GM18517 (cell line): ENCODE results near the gene RAD51B.

Experiments used
- ATAC-seq: cut with Tn5 transposase; IDR thresholded peaks from one replicate; pipeline ENCODE4 v1.9.1; 2021; ENCODE audit warnings: mild to moderate bottlenecking, moderate library complexity; ENCODE audit not compliant: unreplicated experiment

RAD51B gene

DNA sequence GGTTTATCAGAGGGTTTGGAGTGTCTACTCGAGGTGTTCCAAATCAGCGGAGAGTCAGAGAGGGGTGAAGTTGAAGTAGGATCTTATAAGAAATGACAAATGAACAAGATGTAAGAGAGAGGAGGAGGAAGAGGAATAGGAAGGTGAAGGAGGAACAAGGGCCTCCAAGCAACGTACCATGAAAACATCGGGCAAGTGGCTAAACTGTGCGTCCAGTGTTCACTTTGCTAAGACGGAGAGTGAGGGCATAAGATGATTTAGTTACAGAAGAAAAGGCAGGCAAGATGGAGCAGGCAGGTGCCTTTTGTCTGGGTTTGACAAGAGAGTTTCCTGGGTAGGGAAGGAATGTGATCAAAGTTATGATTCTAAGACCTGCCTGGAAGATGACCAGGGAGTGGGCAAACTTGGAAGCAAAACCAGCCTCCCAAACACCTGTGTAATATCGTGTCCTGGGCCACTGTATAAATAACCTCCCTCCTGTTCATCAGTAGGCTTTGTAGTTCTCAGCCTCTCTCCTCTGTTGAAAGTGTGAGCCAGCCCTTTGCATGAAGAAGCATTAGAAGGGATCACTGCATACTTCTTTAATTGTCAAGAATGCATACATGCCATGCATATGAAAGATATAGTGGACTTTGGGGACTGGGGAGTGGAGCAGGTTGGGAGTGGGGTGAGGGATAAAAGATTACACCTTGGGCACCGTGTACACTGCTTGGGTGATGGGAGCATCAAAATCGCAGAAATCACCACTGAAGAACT, 861.9 kb downstream of the RAD51B start:
- no peak for ATAC-seq

DNA sequence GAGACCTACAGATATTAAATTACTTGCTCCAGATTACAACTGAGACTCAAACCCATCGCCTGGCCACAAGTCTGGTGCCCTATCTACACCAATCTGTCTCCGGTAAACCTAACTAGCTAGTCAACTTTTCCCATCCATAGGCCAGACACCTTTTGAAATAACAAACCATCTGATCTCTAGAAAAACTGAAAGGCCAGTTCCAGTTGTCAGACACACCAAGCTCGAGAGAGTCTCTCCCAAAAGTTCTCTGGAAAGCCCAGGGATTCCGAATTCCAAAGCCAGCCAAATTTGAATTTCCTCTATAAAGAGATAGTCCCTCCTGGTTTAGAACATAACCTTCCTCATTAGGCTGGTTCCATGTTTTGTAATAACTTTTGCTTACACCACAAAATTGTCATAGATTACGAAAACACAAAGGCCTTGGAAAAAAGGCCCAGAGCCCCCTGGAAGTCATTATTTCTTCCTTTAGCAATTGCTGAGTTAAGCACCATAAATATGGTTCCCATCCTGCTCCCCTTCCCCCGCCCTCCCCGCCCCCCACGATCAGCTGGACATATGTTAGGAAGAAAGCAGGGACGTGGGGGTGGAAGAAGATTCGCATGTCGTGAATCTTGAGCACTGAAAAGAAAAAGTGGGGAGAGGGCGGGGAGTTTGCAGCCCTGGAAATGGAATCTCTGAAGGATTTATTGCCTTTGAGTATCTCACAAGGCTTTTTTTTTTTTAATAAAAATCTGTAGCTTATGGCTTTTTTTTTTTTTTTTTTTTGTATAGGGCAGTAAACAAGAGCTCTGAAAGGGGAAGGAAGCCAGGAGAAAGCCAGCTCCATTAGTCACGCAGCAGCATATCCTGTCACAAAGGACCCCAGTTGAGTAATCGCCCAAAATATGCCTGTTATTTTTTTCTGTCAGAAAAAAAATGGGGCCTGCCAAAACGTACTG, 862.9 kb downstream of the RAD51B start:
- no peak for ATAC-seq

DNA sequence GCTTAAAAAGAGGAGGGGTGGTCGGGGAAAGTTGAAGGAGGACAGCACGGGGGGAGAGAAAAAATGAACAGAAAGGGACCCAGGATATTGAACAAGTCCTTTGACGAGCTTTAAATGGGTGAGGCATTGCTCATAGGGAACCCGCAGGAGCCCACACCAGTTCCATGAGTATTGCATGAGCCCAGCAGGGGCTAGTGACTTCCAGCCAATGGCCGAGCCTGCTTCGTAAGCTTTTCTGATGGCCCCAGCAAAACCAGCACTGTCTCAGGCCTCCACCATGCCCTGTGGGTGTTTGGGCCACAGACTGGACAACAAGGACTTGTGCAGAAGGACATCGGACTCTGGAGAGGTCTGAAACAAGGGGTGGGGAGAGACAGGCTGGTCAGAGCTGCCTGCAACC, 863.7 kb downstream of the RAD51B start:
- no peak for ATAC-seq

DNA sequence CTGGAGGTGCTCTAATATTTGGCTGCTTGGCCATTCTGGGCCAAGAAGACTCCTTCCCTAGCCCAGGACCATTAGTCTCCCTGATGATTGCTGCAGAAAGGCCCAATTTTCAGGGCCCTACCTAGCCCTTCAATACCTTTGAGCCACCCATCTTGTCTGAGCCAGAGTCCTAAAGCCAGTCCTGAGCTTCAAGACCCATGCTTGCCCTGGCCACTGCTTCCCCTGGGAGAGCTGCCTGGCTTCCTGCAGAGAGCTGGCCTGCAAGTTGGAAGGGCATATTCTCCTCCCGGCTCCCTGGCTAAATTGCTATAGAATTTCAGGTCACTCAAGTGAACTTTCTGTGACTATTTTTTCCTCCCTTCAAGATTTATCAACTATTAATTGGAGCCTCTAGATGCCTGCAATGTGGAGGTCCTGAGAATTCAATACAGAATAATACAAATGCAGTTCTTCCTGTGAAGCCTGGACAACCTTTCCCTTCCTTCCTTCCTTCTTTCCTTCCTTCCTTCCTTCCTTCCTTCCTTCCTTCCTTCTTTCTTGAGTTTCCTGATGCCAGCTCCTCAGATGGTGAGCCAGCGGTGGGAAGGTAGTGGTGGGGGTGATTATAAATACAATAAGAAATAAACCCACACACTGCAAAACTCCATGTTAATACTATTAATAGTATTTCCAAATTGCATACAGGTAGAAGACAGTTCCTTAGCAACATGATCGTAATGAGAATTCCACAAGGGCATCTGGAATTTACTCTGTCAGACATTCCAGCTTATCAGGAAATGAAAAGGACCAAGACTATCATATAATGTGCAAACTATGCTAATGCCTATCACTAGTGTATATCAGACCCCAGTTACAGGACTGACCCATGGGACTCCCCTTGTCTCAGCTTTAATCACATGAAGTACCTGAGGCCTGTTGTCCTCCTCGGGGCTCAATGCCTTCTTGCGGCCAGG, 865.2 kb downstream of the RAD51B start:
- ATAC-seq = no peak

DNA sequence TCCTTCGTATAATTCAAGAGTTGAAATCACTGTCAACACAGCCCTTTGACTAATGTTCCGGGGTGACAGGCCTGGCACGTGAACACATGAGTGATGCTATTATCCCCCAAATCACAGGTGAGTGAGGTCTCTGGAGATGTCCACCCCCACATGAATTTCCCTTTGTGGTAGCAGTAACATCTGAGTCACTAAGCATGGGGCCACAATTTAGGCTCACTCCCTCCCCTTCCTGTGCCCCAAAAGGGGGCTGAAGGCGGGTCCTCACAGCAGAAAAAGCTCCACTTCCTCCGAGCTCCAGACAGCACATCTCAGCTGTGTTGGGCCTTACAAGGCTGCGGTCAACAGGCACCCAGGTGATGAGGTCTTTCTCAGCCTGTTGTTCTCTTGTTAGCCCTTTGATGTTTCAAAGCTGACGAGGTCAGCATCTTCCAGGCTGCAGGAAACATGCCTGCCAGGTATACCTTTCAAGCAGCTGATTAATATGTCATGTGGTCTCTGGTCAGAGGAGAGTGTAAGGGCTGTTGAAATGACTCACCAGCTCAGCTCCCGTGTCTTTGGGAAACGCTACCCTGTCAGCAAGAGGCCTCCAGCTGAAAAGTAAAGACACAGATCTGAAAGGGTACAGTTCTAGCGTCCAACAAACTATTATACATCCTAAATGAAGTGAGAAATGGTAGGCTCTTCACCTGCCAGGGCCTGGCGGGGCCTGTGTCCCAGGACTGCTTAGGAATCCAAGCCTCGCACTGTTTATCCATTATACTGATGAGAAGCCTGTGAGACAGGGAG, 866.0 kb downstream of the RAD51B start:
- peak; percentile 82 for ATAC-seq

DNA sequence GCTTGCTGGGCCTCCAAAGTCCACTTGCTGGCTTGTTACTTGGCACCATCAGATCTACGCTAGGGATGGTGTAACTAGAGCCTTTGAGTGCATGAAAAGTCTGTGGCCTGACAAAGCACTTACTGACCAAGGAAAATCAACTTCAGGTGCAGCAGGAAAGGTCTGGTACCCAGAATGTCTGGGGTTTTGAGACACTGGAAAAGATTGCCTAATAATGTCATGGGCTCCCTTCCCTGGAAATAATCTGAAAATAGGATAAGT, 866.6 kb downstream of the RAD51B start:
- ATAC-seq = no peak

DNA sequence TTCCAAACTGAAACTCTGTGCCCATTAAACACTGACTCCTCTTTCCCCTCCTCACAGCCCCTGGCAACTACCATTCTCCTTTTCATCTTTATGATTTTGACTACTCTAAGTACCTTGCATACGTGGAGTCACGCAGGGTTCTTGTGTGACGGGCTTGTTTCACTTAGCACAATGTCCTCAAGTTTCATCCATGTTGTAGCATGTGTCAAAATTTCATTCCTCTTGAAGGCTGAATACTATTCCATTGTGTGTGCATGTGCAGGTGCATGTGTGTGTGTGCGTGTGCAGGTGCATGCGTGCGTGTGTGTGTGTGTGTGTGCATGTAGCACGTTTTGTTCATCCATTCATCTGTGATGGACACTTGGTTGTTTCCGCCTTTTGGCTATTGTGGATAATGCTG, 867.1 kb downstream of the RAD51B start:
- no peak for ATAC-seq

DNA sequence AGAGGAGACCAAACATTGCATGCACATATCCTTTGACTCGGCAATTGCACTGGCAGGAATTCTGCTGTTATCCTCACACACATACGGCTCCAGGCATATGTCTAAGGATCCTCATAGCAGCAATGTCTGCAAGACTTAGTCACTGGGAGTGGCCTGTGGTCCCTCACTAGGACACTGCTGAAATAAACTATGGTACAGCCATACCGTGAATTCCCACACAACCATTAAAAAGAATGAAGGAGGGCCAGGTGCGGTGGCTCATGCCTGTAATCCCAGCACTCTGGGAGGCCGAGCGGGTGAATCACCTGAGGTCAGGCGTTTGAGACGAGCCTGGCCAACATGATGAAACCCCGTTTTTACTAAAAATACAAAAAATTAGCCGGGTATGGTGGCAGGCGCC, 868.2 kb downstream of the RAD51B start:
- ATAC-seq = no peak

DNA sequence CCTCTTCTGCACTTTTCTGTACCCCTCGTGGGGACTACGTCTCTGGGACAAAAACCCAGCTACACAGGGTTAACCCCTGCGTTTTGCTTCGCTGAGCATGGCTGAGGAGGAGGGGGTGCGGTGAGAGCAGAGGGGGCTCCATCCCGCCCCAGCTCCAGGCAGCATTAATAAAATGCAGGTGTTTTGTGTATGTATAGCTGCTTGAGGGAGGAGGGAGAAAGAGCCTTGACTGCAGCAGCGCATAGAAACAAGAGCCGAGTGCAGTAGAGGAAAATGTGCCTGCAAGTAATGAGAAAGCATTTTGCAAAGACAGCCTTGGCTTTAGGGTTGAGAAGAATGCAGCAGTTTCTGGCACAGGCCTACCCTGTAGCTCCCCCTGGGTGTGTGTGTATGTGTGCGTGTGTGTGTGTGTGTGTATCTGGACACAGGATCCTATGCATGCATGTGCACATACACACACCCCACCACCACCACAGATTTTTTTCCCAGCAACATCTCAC, 869.3 kb downstream of the RAD51B start:
- ATAC-seq = no peak

DNA sequence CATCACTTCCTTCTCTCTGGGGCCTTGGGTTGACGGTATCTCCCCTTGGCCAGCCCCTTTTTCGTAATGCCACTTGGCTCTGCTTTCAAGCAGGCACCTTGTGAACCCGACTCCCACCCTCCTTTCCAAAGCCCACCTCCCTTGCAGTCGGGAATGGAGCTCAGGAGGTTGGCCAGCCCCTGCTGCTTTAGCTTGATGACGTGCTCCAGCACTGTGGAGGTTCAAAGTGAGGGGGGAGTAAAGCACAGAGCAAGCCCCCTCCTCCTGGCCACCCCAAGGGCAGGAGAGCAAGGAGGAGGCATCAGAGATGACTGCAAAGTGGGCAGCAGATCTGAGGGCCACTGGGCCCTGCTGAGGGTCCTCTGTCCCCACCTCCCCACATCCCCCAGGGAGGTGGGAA, 869.9 kb downstream of the RAD51B start:
- no peak for ATAC-seq

DNA sequence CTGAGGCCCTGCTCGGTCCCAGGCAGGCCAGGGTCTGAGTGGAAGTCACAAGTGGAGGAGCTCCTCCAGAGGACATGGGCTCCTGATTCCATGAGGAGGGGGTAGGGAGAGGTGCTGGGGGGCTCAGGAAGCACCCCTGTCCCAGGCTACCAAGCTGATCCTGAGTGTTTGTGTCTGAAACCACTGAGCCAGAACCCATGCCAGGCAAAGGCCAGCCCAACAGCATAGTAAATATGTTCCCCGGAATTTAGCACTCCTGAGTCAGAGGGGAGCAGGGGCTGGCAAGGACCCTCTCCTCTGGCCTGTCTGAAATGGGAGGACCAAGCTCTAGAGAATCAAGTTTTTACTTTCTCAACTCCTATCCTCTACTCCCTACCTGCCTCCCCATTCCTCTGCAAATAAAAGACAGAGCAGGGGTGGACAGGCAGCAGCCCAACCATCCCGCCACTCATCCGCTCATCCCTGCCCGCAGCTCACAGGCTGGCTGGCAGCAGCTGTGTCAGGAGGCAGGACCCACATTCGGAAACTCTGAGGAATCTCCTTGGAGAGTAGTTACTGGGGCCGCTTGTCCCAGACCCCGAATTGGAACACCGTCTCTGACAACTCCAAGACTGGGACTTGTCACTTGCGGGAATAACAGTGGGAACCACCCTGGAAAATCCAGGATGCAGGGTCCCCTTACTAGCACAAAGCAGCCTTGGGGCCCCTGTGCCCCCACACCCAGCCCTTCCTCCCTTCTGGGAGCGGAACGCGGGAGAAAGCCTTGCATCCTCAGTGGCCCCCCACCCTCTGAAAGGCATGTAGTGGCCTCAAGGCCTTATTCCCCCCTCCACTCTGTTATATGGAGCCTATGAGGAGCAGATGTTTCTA, 870.7 kb downstream of the RAD51B start:
- ATAC-seq = no peak

DNA sequence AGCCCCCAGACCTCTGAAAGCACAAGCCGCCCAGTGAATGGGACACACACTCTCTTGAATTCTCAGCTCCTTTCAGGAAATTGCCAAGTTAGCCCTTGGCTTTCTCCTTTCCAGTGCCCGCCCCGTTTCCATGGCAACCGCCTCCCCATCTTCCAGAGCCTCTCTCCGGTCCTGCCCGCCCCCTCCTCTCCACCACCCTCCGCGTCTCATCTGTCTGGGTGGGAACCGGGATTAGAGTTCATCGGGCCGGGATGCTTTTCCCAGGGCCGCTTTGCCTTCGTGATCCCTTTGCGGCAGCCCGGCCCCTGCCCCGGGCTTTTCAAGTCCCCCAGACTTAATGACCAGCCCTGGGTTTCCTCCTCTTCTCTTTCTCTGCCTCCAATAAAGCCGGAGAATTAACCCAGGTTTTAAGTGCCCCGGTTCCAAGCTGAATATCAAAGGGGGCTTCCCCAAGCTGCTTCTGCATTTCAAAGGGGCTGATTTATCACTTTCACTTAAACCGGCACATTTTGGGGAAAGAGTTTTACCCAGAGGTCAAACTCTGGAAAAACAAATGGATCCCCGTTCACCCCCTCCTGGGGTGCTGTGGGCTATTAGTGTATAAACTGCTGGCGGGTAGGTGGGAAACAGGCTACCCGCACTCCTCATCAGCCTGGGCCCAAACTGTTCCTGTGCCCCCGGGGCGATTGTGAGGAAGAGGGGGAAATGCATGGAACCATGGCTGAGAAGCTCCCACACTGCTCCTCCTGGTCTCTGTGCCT, 871.6 kb downstream of the RAD51B start:
- no peak for ATAC-seq

DNA sequence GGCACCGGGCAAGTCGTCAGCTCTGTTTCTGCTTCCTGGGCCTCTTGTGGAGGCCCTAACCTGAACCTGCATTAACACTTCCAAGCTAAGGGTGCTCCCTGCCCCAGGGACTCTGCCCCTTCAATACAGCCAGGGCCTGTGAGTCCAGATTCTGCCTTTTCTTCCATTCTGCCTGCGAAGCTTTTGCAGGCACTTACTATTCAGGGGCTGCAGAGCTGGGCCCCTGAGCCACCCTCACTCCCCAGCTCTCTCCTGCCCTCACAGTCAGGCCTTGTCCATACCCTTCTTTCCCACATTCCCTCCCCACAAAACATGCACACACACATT, 872.2 kb downstream of the RAD51B start:
- ATAC-seq = no peak

DNA sequence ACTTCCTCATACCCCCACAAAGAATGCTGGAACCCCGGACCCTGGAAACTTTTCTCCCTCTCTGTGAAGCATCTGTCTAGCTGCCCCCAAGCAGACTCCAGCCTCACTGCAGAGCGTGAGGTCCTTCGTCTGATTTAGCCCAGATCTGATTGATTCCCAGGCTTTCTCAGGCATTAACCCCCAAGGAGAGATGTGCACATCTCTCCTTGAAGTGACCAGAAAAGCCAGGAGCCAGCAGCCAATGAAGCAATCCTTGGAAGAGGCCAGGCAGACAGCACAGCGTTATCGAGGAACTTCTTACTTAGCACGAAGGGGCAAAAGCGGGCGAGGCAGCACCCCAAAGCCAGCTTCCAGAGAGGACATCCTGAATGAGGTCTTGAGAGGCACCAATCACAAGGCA, 872.6 kb downstream of the RAD51B start:
- no peak for ATAC-seq

DNA sequence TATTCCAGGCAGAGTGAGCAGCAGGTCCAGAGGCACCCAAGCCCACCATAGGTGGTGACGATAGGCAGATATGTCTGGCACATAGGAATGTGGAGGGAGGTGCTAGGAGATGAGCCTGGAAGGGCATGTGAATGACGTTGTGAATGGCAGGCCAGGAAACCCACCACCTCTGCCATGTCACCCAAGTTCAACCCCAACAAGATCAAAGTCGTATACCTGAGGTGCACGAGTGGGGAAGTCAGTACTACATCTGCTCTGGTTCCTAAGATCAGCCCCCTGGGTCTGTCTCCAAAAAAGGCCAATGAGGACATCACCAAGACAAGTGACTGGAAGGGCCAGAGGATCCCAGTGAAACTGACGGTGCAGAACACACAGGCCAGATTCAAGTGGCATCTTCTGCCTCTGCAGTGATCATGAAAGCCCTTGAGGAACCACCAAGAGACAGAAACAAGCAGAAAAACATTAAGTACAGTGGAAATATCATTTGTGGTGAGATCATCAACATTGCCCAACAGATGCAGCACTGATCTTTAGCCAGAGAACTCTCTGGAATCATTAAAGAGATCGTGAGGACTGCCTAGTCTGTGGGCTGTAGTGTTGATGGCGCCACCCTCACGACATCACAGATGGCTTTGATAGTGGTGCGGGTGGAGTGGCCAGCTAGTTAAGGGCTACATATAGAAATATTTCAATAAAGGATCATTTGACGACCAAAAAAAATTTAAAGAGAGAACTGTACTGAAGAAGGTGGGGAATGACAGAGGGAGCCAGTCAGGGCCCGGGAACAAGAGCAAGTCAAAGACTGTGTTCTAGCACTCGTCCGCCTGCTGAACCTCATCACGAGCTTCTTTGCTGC, 873.6 kb downstream of the RAD51B start:
- no peak for ATAC-seq

DNA sequence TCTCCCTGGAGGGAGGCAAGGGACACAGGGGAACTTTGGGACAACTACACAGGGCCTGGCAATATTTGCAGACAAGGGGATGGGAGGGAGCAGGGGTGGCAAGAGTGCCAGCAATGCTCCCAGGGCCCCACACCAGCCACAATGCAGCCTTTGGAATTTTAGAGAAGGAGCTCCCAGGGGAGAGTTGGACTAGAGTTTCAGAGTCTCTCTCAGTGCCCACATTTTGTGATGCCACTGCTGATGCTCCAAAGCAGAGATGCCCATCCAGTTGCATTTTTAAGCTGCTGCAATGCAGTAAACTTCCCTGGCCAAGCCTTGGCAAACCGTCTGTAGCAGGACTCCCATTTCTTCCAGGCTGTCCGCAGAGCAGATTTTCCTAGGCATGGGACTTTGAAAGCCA, 874.3 kb downstream of the RAD51B start:
- no peak for ATAC-seq

DNA sequence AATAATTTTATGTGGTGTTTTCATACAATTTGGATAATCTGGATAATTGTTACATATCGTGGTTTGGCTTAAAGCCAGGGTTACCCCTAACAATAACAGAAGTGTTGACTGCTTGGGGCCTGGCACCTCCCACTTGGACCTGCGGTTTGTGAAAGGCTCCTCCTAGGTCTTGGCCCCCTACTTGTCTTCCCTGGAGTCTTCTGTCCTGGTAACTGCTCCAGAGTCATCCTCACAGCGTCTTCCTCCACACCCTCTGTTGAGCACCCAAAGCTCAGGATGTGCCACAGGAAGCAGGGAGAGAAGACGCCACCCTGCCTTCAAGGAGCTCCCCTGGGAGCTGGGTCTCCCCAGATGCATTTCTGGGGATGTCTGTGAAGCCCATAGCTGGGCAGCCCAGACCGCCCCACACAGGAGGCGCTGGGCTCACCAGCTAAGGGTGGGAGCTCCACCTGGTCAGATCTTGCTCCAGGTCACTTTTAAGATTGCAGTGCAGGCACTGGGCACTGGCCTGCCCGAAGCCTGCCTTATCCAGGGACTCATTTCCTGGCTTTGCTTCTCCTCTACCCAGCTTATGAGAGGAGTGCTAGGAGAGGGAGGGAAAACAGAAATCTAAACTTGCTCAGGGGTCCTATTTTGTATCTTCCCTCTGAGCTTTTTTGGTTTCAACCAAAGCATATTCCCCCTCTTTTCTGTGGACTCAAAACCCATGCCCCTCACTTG, 875.1 kb downstream of the RAD51B start:
- ATAC-seq = no peak
